Ascending aorta (tissue), 2 donors: ENCODE measurements around the gene SMIM26. TPM values are rescaled to one million over a fixed set of nuclear protein-coding genes. Genes with fewer than 3 reads are reported as not detected.
A peak's percentile ranks its signal among the peaks of the same experiment; 100 is the strongest.

ENCODE experiments used
- DNase-seq, 2 donors: peaks; one replicate each; pipeline ENCODE4 v3.0.0-alpha.2; 2019; ENCODE audit warnings: low spot score in 2 of 2
- H3K27ac ChIP-seq, 2 donors: fragments of 200-600 bp; sonication (generic); one replicate each; pipeline ENCODE4 v1.5.1; 2016 to 2017; ENCODE audit warnings: mild to moderate bottlenecking in 1 of 2
- H3K27me3 ChIP-seq: fragments of 200-600 bp; sonication (generic); one replicate; pipeline ENCODE4 v1.5.1; 2017
- H3K36me3 ChIP-seq, 2 donors: fragments of 200-600 bp; sonication (generic); one replicate each; pipeline ENCODE4 v1.5.1; 2016
- H3K4me1 ChIP-seq, 2 donors: fragments of 200-600 bp; sonication (generic); one replicate each; pipeline ENCODE4 v1.5.1; 2016 to 2017; ENCODE audit warnings: mild to moderate bottlenecking in 1 of 2
- H3K4me3 ChIP-seq, 2 donors: fragments of 200-600 bp; sonication (generic); one replicate each; pipeline ENCODE4 v1.5.1; 2016 to 2017; ENCODE audit warnings: mild to moderate bottlenecking in 1 of 2
- H3K9me3 ChIP-seq, 2 donors: fragments of 200-600 bp; sonication (generic); one replicate each; pipeline ENCODE4 v1.5.1; 2016
- intact Hi-C: fragments of 100-400 bp; cut with DNase I; formaldehyde crosslinking; loops from one replicate; pipeline ENCODE4 v1.15.1; 2023
- total RNA-seq: library from RNA; depleted of rRNA; stranded (reverse); fragments of >200 nt; gene quantifications from one replicate; pipeline ENCODE4 v1.1.0, GENCODE V29; 2016
- TF ChIP-seq, protein P1 (sequence below), 3 experiments: fragments of 200-600 bp in 2 of 3; fragments of 450-650 bp in 1 of 3; sonication (generic) in 2 of 3; IDR thresholded peaks; one replicate each; pipeline ENCODE4 v1.5.1; 2016 to 2019; ENCODE audit warnings: antibody characterized with exemption in 3 of 3, mild to moderate bottlenecking in 1 of 3, moderate library complexity in 1 of 3

SMIM26 gene
- total RNA-seq, 1 donor from 2014 or later, result 67.7 TPM

GRCh38 chr20:18609741-18610140 lies 42.5 kb downstream of the SMIM26 start:
- intact Hi-C loops, result no loop called here
- Histone ChIP-seq H3K9me3 (no peaks in the 10 kb centered on the region), H3K4me3 (no peak overlapping the region), H3K27ac (no peak overlapping the region), H3K4me1 (no peaks in the 10 kb centered on the region), H3K27me3 (no peaks in the 10 kb centered on the region), H3K36me3 (peaks cover 4 to 24% of the 10 kb centered on the region in 2 donors)
- TF ChIP-seq, protein P1, sequence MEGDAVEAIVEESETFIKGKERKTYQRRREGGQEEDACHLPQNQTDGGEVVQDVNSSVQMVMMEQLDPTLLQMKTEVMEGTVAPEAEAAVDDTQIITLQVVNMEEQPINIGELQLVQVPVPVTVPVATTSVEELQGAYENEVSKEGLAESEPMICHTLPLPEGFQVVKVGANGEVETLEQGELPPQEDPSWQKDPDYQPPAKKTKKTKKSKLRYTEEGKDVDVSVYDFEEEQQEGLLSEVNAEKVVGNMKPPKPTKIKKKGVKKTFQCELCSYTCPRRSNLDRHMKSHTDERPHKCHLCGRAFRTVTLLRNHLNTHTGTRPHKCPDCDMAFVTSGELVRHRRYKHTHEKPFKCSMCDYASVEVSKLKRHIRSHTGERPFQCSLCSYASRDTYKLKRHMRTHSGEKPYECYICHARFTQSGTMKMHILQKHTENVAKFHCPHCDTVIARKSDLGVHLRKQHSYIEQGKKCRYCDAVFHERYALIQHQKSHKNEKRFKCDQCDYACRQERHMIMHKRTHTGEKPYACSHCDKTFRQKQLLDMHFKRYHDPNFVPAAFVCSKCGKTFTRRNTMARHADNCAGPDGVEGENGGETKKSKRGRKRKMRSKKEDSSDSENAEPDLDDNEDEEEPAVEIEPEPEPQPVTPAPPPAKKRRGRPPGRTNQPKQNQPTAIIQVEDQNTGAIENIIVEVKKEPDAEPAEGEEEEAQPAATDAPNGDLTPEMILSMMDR (IDR thresholded peaks at IDR 0.05), result no peak
- DNase-seq, result no peak

- intact Hi-C loops, result no loop called here
- Histone ChIP-seq H3K4me1 (peaks cover 0 to 10% of the 10 kb centered on the region in 2 donors), H3K9me3 (no peaks in the 10 kb centered on the region), H3K4me3 (no peak overlapping the region), H3K36me3 (peaks cover 4 to 24% of the 10 kb centered on the region in 2 donors), H3K27ac (no peak overlapping the region), H3K27me3 (no peaks in the 10 kb centered on the region)
- TF ChIP-seq, protein P1 (IDR thresholded peaks at IDR 0.05), result no peak
- DNase-seq, result no peak
These were observed 44.3 kb downstream of the SMIM26 start for GRCh38 chr20:18611492-18611891.

DNA sequence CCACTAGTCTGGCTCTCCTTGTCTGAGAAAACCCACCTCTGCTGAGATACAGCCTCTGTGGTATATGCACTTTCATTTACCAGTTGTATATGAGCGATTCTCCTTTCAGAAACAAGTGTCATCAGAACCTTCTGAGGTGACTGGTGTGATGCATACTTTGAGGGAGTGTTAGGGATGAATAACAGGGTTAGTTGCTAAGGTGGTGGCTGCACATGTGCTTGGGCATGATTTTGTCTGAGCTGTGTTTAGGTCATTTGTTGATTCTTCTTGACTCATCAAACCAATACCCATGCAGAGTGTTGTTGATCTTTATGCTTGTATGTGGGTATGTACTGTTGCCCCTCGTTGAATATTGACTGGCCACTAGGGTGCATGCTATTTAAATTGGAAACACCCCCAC lies 46.3 kb downstream of the SMIM26 start:
- Histone ChIP-seq H3K27ac (no peak overlapping the region), H3K36me3 (peaks cover 4 to 24% of the 10 kb centered on the region in 2 donors), H3K4me1 (peaks cover 0 to 10% of the 10 kb centered on the region in 2 donors), H3K4me3 (no peak overlapping the region), H3K9me3 (no peaks in the 10 kb centered on the region), H3K27me3 (no peaks in the 10 kb centered on the region)
- intact Hi-C loops, result no loop called here
- TF ChIP-seq, protein P1 (IDR thresholded peaks at IDR 0.05), result no peak
- no peak for DNase-seq

GRCh38 chr20:18614244-18614643 lies 47.0 kb downstream of the SMIM26 start:
- no peak overlapping the region for H3K4me3 ChIP-seq
- peaks cover 4 to 21% of the 10 kb centered on the region in 2 donors for H3K36me3 ChIP-seq
- H3K9me3 ChIP-seq, result no peaks in the 10 kb centered on the region
- H3K27ac ChIP-seq, result no peak overlapping the region
- TF ChIP-seq, protein P1 (IDR thresholded peaks at IDR 0.05), result no peak
- H3K4me1 ChIP-seq, result peaks cover 0 to 10% of the 10 kb centered on the region in 2 donors
- intact Hi-C loops, result no loop called here
- no peak for DNase-seq
- no peaks in the 10 kb centered on the region for H3K27me3 ChIP-seq

- H3K27ac ChIP-seq, result peak overlapping the region; percentile 52 to 66
- DNase-seq, result no peak
- no peak overlapping the region for H3K4me3 ChIP-seq
- H3K9me3 ChIP-seq, result no peaks in the 10 kb centered on the region
- peaks cover 0 to 10% of the 10 kb centered on the region in 2 donors for H3K4me1 ChIP-seq
- H3K27me3 ChIP-seq, result no peaks in the 10 kb centered on the region
- TF ChIP-seq, protein P1 (IDR thresholded peaks at IDR 0.05), result no peak
- intact Hi-C loops, result no loop called here
- H3K36me3 ChIP-seq, result peaks cover 4 to 14% of the 10 kb centered on the region in 2 donors
These were observed 47.9 kb downstream of the SMIM26 start for GRCh38 chr20:18615020-18615650.

Other genes starting within 250 kb of the SMIM26 start
- gene DZANK1, start 100.4 kb upstream of the SMIM26 start, total RNA-seq, result 1.3 TPM
- gene POLR3F, start 100.0 kb upstream of the SMIM26 start, total RNA-seq, result 14.0 TPM
- gene RBBP9, start 70.2 kb upstream of the SMIM26 start, total RNA-seq, result 6.8 TPM
- gene SEC23B, start 59.5 kb upstream of the SMIM26 start, total RNA-seq, result 21.8 TPM
- 34.9 TPM for gene DTD1, start 20.6 kb downstream of the SMIM26 start, total RNA-seq
- gene SCP2D1, start 246.4 kb downstream of the SMIM26 start, total RNA-seq, result not detected